T1000 (cell line): Measurements from ENCODE around the gene C1QTNF1.

Experiments
- DNase-seq: peaks from one replicate; lab custom pipeline; 2025; ENCODE audit warnings: mixed read lengths; lab: John Stamatoyannopoulos, UW

C1QTNF1 gene

GRCh38 chr17:79041041-79041570, 17.1 kb downstream of the C1QTNF1 start:
- no peak for DNase-seq

- DNase-seq, result no peak
These were observed 17.9 kb downstream of the C1QTNF1 start for GRCh38 chr17:79041723-79042420.

- peak; percentile 66 for DNase-seq
These were observed 18.6 kb downstream of the C1QTNF1 start for GRCh38 chr17:79042421-79043190.

- DNase-seq, result no peak
These were observed 19.4 kb downstream of the C1QTNF1 start for GRCh38 chr17:79043191-79043930.

- no peak for DNase-seq
These were observed 20.0 kb downstream of the C1QTNF1 start for GRCh38 chr17:79043931-79044320.

GRCh38 chr17:79044462-79044861, 20.5 kb downstream of the C1QTNF1 start:
- DNase-seq, result no peak

GRCh38 chr17:79045001-79045729, 21.2 kb downstream of the C1QTNF1 start:
- no peak for DNase-seq

GRCh38 chr17:79045842-79046196, 21.9 kb downstream of the C1QTNF1 start:
- peak; percentile 69 for DNase-seq

GRCh38 chr17:79046197-79046915, 22.4 kb downstream of the C1QTNF1 start:
- DNase-seq, result no peak

GRCh38 chr17:79046916-79047280, 22.9 kb downstream of the C1QTNF1 start:
- no peak for DNase-seq

- DNase-seq, result no peak
These were observed 23.4 kb downstream of the C1QTNF1 start for GRCh38 chr17:79047291-79047920.

GRCh38 chr17:79047923-79048825, 24.2 kb downstream of the C1QTNF1 start:
- no peak for DNase-seq

- DNase-seq, result no peak
These were observed 25.1 kb downstream of the C1QTNF1 start for GRCh38 chr17:79048826-79049755.

GRCh38 chr17:79049821-79050220, 25.9 kb downstream of the C1QTNF1 start:
- no peak for DNase-seq

GRCh38 chr17:79050551-79050950, 26.6 kb downstream of the C1QTNF1 start:
- no peak for DNase-seq

- no peak for DNase-seq
These were observed 27.3 kb downstream of the C1QTNF1 start for GRCh38 chr17:79051306-79051705.

GRCh38 chr17:79052131-79052530, 28.2 kb downstream of the C1QTNF1 start:
- DNase-seq, result no peak

- no peak for DNase-seq
These were observed 29.4 kb downstream of the C1QTNF1 start for GRCh38 chr17:79053251-79053925.
